KOPT-K1 (cell line): ENCODE results near the gene TMPRSS11B.
"Not testable (repeated sequence)": the region's sequence is repeated elsewhere in the genome, so short reads cannot be mapped to it uniquely, and the experiment has no call there.

Source experiments
- H3K27ac ChIP-seq: fragments of 200-600 bp; sonication (generic); 2 replicates; pipeline ENCODE4 v1.5.1; 2016; ENCODE audit warnings: antibody characterized with exemption, mild to moderate bottlenecking, low read depth, low read length; ENCODE audit not compliant: poor library complexity, severe bottlenecking
- H3K36me3 ChIP-seq: fragments of 200-600 bp; sonication (generic); 2 replicates; pipeline ENCODE4 v1.5.1; 2017; ENCODE audit warnings: antibody characterized with exemption, mild to moderate bottlenecking, low read length, moderate library complexity; ENCODE audit not compliant: insufficient read depth
- H3K9me3 ChIP-seq: fragments of 200-600 bp; sonication (generic); 2 replicates; pipeline ENCODE4 v1.5.1; 2017; ENCODE audit warnings: antibody characterized with exemption, low read length, mild to moderate bottlenecking; ENCODE audit not compliant: insufficient read depth, poor library complexity, severe bottlenecking

Gene TMPRSS11B

DNA sequence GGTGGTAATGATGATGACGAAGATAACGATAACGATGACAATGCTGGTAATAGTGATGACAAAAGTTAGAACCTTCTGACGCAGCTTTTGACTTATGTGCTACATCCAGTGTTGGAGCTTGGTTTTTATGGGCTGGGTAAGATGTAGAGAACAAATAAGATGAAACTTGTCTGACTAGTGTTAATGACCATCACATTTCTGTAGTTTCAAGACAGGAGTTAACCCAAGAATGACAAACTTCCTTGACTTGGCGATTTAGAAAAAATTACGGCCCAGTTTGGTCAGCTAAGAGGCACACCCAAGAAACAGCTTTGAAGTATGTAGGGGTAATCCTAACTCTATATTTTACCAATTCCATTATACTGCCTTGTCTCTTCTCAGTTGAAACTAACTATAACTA lies at the start of gene TMPRSS11B:
TSS of gene TMPRSS11B (minus strand) at position 101 of the 400 bp plus-strand sequence. CDS start 136 bp downstream, outside the sequence.
- Histone ChIP-seq H3K27ac (no peak within 1 kb of the TSS), H3K36me3 (no peaks in the 10 kb centered on the region), H3K9me3 (no peaks in the 10 kb centered on the region)

GRCh38 chr4:68291256-68291655 lies 45.8 kb upstream of the TMPRSS11B start:
- no peaks in the 10 kb centered on the region for H3K9me3 ChIP-seq
- H3K36me3 ChIP-seq: no peaks in the 10 kb centered on the region
- H3K27ac ChIP-seq: no peak overlapping the region

DNA sequence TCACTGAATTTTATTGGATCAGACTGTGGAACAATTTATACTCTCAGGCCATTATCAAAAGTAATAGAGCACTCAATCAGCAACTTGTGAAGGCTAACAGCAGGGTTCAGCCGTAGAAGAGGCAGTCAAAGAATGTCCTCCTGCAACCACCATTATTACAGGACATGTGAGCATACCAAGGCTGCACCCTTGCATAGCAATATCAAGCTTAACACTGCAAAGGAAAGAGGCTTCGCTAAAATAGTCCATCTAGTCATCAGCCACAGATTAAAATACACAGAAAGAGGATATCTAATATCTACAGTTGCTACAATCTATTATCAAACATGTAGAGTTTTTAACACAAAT lies 42.9 kb upstream of the TMPRSS11B start:
- Histone ChIP-seq H3K9me3 (no peaks in the 10 kb centered on the region), H3K27ac (no peak overlapping the region)

GRCh38 chr4:68287704-68288392 lies 42.4 kb upstream of the TMPRSS11B start:
- Histone ChIP-seq H3K9me3 (no peaks in the 10 kb centered on the region), H3K27ac (no peak overlapping the region)

More for the DNA sequence above, 42.9 kb upstream of the TMPRSS11B start:
- H3K36me3 ChIP-seq: no peaks in the 10 kb centered on the region

GRCh38 chr4:68283714-68284113 lies 38.2 kb upstream of the TMPRSS11B start:
- no peaks in the 10 kb centered on the region for H3K36me3 ChIP-seq
- H3K27ac ChIP-seq: no peak overlapping the region
- no peaks in the 10 kb centered on the region for H3K9me3 ChIP-seq

More at GRCh38 chr4:68287704-68288392, 42.4 kb upstream of the TMPRSS11B start:
- H3K36me3 ChIP-seq: no peaks in the 10 kb centered on the region

DNA sequence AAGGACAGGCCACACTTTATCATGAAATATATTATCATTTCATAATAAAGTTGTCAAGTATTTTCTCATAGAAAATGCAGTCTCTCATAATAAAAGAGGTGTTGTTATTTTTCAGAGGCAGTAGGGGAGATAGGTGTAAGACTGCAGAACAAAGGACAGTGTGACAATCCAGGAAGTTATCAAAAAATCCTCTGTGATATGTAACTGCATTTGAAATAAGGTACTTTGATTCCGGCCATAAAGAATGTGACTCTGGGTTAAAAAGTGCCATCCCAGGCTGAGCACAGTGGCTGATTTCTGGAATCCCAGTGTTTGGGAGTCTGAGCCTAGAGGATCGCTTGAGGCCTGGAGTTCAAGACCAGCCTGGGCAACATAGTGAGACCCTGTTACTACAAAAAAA lies 37.6 kb upstream of the TMPRSS11B start:
- Histone ChIP-seq H3K36me3 (no peaks in the 10 kb centered on the region), H3K27ac (no peak overlapping the region), H3K9me3 (no peaks in the 10 kb centered on the region)

- H3K36me3 ChIP-seq, H3K27ac ChIP-seq, H3K9me3 ChIP-seq: not testable (repeated sequence)
These were observed 36.6 kb upstream of the TMPRSS11B start for GRCh38 chr4:68281796-68282740.

- H3K36me3 ChIP-seq: no peaks in the 10 kb centered on the region
- H3K9me3 ChIP-seq: no peaks in the 10 kb centered on the region
- no peak overlapping the region for H3K27ac ChIP-seq
These were observed 32.5 kb upstream of the TMPRSS11B start for GRCh38 chr4:68278029-68278428.

DNA sequence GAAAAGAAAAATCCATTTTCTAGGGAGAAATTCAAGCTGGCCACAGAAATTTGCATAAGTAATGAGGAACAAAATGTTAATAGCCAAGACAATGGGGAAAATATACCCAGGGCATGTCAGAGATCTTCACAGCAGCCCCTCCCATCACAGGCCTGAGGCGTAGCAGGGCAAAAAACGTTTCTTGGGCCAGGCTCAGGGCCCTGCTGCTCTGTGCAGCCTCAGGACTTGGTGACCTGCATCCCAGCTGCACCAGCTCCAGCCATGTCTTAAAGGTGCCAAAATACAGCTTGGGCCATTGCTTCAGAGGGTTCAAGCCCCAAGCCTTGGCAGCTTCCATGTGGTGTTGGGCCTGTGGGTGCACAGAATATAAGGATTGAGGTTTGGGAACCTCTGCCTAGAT lies 32.1 kb upstream of the TMPRSS11B start:
- H3K36me3 ChIP-seq: no peaks in the 10 kb centered on the region
- no peaks in the 10 kb centered on the region for H3K9me3 ChIP-seq
- H3K27ac ChIP-seq: no peak overlapping the region

GRCh38 chr4:68272860-68273259 lies 27.4 kb upstream of the TMPRSS11B start:
- Histone ChIP-seq H3K27ac (no peak overlapping the region), H3K9me3 (no peaks in the 10 kb centered on the region), H3K36me3 (no peaks in the 10 kb centered on the region)

DNA sequence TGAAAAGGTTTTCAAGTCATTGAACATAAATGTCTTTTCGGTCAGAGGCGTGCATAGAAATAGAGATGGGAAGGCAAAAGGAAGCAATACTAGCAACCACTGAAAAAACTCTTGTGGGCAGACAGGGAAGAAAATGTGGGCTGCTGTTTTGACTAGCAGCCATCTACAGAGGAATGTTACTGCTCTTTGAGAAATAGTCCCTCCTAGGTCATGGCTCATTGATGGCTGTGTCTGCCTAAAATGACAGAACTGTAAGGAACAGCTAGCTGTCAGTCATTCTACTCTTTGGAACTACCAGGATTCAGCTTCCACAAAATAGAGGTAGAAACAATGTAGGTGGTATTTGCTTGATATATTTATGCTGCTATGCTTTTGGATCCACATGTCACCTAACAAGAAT lies 26.9 kb upstream of the TMPRSS11B start:
- Histone ChIP-seq H3K36me3 (no peaks in the 10 kb centered on the region), H3K27ac (no peak overlapping the region), H3K9me3 (no peaks in the 10 kb centered on the region)

GRCh38 chr4:68271851-68272357 lies 26.4 kb upstream of the TMPRSS11B start:
- Histone ChIP-seq H3K27ac (no peak overlapping the region), H3K36me3 (no peaks in the 10 kb centered on the region), H3K9me3 (no peaks in the 10 kb centered on the region)

DNA sequence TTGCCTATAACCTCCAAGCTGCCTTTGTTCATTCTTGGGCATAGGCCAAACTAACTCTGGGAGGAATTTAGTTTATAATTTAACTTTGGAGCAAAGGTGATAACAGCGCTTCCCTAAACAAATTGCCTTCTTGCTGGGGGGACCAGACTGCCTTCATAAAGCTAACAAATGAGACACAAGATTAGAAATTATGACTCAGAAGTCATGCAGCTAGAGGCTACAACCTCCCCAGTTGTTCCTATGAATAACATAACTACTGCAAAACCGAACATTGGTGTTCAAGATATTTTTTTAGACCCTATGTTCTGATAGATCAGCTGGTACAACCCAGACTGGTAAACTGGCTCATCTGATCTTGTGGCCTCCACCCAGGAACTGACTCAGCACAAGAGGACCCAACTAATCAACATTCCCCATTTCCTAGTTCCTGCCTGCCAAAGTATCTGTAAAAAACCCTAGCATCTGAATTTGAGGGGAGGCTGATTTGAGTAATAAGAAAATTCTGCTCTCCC lies 22.0 kb upstream of the TMPRSS11B start:
- Histone ChIP-seq H3K36me3 (no peaks in the 10 kb centered on the region), H3K27ac (no peak overlapping the region), H3K9me3 (peaks cover 8% of the 10 kb centered on the region)

DNA sequence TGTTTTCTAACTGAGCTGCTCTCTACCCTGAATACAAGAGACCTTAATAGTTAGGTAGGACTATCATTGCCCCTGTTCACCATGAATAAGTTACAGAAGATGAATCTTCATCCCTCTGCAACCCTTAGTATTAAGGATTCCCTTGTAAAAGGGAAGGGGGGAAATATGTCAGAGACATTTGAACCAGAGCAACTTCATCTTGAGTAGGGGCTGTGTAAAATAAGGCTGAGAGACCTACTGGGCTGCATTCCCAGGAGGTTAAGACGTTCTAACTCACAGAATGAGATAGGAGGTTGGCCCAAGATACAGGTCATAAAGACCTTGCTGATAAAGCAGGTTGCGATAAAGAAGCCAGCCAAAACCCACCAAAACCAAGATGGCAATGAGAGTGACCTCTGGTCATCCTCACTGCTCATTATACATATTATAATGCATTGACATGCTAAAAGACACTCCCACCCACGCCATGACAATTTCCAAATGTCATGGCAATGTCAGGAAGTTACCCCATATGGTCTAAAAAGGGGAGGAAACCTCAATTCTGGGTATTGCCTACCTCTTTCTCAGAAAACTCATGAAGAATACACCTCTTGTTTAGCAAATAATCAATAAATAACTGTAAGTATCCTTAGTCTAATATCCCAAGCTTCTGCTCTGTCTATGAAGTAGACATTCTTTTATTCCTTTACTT lies 19.5 kb upstream of the TMPRSS11B start:
- H3K9me3 ChIP-seq: peaks cover 8% of the 10 kb centered on the region
- H3K27ac ChIP-seq: no peak overlapping the region
- H3K36me3 ChIP-seq: no peaks in the 10 kb centered on the region

DNA sequence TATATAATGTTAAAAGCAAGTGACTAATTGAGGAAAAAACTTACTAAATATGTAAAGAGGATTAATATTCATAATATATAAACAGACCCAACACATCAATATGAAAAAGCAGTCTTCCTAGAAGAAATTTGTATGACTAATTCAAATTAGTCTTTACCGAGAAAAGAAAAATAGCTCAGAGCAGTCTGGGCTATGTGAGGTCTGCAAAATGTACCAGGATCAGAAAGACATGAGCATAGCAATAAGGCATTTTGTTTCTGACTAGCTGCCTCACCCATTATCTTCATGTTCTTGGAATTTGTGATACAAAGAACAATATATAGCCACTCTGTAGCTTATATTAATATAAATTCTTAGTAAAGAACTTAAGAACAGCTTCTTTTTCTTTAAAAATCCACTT lies 13.7 kb upstream of the TMPRSS11B start:
- Histone ChIP-seq H3K9me3 (peaks cover 8% of the 10 kb centered on the region), H3K27ac (no peak overlapping the region), H3K36me3 (no peaks in the 10 kb centered on the region)
